Esophagus muscularis mucosa (tissue), 3 donors: ENCODE results near the gene INIP.

Experiments used
- EP300 ChIP-seq: sonication (generic); formaldehyde crosslinking; IDR thresholded peaks from one replicate; pipeline ENCODE4 v1.6.1; 2017; ENCODE audit warnings: antibody characterized with exemption
- POLR2AphosphoS5 ChIP-seq, 2 donors: sonication (generic); formaldehyde crosslinking; IDR thresholded peaks; one replicate each; pipeline ENCODE4 v1.6.1; 2017; ENCODE audit warnings: antibody characterized with exemption in 2 of 2

- TF ChIP-seq POLR2AphosphoS5 (IDR thresholded peaks at IDR 0.05) (no peak), EP300 (no peak)
Observed at GRCh38 chr9:112699230-112699629, 18.7 kb downstream of the INIP start.
